OCI-LY7 (cell line): Measurements from ENCODE around the gene ZNF419.

Source experiments
- EZH2phosphoT487 ChIP-seq: fragments of 200-600 bp; sonication (generic); IDR thresholded peaks from 2 replicates; pipeline ENCODE4 v1.6.1; 2018; ENCODE audit warnings: low read depth, borderline replicate concordance, mild to moderate bottlenecking, mixed run types, antibody characterized with exemption, low read length, moderate library complexity, mixed read lengths
- TF ChIP-seq, protein P1 (sequence below): fragments of 200-600 bp; sonication (generic); conservative IDR thresholded peaks from 2 replicates; pipeline ENCODE4 v1.5.1; 2014; ENCODE audit warnings: mild to moderate bottlenecking, antibody characterized with exemption, low read length, moderate library complexity, mixed read lengths

- TF ChIP-seq, protein P1, sequence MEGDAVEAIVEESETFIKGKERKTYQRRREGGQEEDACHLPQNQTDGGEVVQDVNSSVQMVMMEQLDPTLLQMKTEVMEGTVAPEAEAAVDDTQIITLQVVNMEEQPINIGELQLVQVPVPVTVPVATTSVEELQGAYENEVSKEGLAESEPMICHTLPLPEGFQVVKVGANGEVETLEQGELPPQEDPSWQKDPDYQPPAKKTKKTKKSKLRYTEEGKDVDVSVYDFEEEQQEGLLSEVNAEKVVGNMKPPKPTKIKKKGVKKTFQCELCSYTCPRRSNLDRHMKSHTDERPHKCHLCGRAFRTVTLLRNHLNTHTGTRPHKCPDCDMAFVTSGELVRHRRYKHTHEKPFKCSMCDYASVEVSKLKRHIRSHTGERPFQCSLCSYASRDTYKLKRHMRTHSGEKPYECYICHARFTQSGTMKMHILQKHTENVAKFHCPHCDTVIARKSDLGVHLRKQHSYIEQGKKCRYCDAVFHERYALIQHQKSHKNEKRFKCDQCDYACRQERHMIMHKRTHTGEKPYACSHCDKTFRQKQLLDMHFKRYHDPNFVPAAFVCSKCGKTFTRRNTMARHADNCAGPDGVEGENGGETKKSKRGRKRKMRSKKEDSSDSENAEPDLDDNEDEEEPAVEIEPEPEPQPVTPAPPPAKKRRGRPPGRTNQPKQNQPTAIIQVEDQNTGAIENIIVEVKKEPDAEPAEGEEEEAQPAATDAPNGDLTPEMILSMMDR, result no peak
- no peak for TF ChIP-seq EZH2phosphoT487
Observed at GRCh38 chr19:57438925-57439324, 48.6 kb upstream of the ZNF419 start.
